Embryonic facial prominence (tissue), 1 donor: ENCODE results near the gene STAT6.

Source experiments
- DNase-seq: peaks from one replicate; pipeline ENCODE4 v3.0.0-alpha.2; 2016; ENCODE audit errors: extremely low spot score

Gene STAT6

GRCh38 chr12:57111031-57111734 lies at the start of gene STAT6:
Gene STAT6, minus strand, starts transcription at chr12:57111362. Its CDS starts 3,084 bp downstream, at chr12:57108278.
- peak; percentile 83 for DNase-seq

- no peak for DNase-seq
These were observed 49.6 kb upstream of the STAT6 start for GRCh38 chr12:57160741-57161140.

- no peak for DNase-seq
These were observed 48.9 kb upstream of the STAT6 start for GRCh38 chr12:57160040-57160439.

- DNase-seq = no peak
These were observed 48.1 kb upstream of the STAT6 start for GRCh38 chr12:57159311-57159710.

- DNase-seq = no peak
These were observed 47.5 kb upstream of the STAT6 start for GRCh38 chr12:57158665-57159064.

- no peak for DNase-seq
These were observed 47.0 kb upstream of the STAT6 start for GRCh38 chr12:57158186-57158585.

GRCh38 chr12:57157588-57158173 lies 46.5 kb upstream of the STAT6 start:
- DNase-seq = no peak

- DNase-seq = no peak
These were observed 45.7 kb upstream of the STAT6 start for GRCh38 chr12:57156701-57157403.

- DNase-seq = no peak
These were observed 43.8 kb upstream of the STAT6 start for GRCh38 chr12:57154804-57155434.

- no peak for DNase-seq
These were observed 42.9 kb upstream of the STAT6 start for GRCh38 chr12:57154076-57154475.

- DNase-seq = no peak
These were observed 42.3 kb upstream of the STAT6 start for GRCh38 chr12:57153415-57153997.

- no peak for DNase-seq
These were observed 41.5 kb upstream of the STAT6 start for GRCh38 chr12:57152639-57153038.

- DNase-seq = no peak
These were observed 40.8 kb upstream of the STAT6 start for GRCh38 chr12:57151741-57152630.

- no peak for DNase-seq
These were observed 39.3 kb upstream of the STAT6 start for GRCh38 chr12:57150400-57151000.

GRCh38 chr12:57149245-57149900 lies 38.2 kb upstream of the STAT6 start:
- no peak for DNase-seq

GRCh38 chr12:57148469-57149244 lies 37.5 kb upstream of the STAT6 start:
- no peak for DNase-seq

- DNase-seq = no peak
These were observed 36.1 kb upstream of the STAT6 start, which contains the start of gene LRP1-AS for GRCh38 chr12:57146961-57147944. Gene LRP1-AS, minus strand, starts transcription at chr12:57147619.

GRCh38 chr12:57146092-57146491 lies 34.9 kb upstream of the STAT6 start:
- no peak for DNase-seq
